Stimulated activated naive CD8-positive, alpha-beta T cell treated with anti-CD3 and anti-CD28 coated beads, Interleukin-15, amount 100 ng/mL, for 72 hours (primary cell): Measurements from ENCODE around the gene GMDS.

ENCODE experiments used
- ATAC-seq: fragments of 150-1000 bp; cut with Tn5 transposase; 2 replicates; pipeline ENCODE4 v1.10.0; 2021; ENCODE audit warnings: mild to moderate bottlenecking, moderate library complexity
- DNase-seq, 2 donors: peaks; one replicate each; pipeline ENCODE4 v3.0.0; 2021 to 2022
- H3K27ac Mint-ChIP-seq, 2 donors: one replicate each; pipeline ENCODE4 v1.8.0; 2022; ENCODE audit warnings: mild to moderate bottlenecking in 2 of 2, mixed read lengths in 2 of 2, moderate library complexity in 2 of 2
- H3K27me3 Mint-ChIP-seq: one replicate; pipeline ENCODE4 v1.8.0; 2022; ENCODE audit warnings: mixed read lengths
- H3K4me1 Mint-ChIP-seq: one replicate; pipeline ENCODE4 v1.8.0; 2022; ENCODE audit warnings: mild to moderate bottlenecking, mixed read lengths
- H3K4me3 Mint-ChIP-seq, 2 donors: one replicate each; pipeline ENCODE4 v1.8.0; 2022; ENCODE audit warnings: mild to moderate bottlenecking in 2 of 2, mixed read lengths in 2 of 2, moderate library complexity in 1 of 2
- H3K9me3 Mint-ChIP-seq, 2 donors: one replicate each; pipeline ENCODE4 v1.8.0; 2022; ENCODE audit warnings: mixed read lengths in 2 of 2

GMDS gene

DNA sequence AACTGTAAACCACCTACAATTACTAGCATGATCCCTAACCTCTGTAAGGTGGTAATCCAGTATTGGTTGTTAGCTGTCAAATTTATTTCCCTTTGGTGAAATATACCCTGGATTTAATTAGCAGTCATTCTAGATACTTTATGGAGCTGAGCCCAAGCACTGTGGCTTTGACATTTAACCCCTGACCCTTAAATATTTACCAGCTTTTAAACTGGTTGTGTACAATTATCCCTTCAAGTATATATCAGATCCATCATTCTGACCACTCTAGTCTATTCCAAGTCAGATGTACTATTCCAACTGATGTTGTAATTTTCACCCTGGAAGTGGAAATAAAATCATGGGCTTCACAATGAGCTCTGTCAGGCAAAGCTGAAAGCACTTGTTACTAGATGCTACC, 406.0 kb downstream of the GMDS start:
- Mint-ChIP-seq H3K27me3 (no peaks in the 10 kb centered on the region), H3K9me3 (no peaks in the 10 kb centered on the region), H3K27ac (no peak overlapping the region), H3K4me3 (no peak overlapping the region), H3K4me1 (no peaks in the 10 kb centered on the region)
- DNase-seq (no peak), ATAC-seq (no peak)

GRCh38 chr6:1838604-1839213, 406.7 kb downstream of the GMDS start:
- Mint-ChIP-seq H3K27me3 (no peaks in the 10 kb centered on the region), H3K9me3 (no peaks in the 10 kb centered on the region), H3K27ac (no peak overlapping the region), H3K4me3 (no peak overlapping the region), H3K4me1 (no peaks in the 10 kb centered on the region)
- ATAC-seq (no peak), DNase-seq (no peak)

DNA sequence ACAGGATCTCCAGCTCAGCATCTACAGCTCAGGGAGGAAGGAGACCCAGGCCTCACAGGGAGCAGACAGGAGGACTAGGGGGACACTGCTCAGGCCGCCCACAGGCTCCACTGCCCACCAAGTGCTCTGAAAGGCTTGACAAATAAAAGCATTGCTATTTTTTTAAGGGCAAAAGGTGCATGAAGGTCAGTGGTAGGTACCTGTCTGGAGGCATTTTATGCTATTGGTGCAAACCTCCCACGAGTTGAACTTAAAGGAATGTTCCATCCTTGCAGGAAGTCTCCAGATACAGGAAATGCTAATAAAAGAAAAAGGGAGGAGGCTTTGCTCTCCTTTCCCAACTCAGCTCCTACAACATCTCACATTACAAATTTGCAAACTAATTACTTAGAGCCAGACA, 407.6 kb downstream of the GMDS start:
- H3K27me3 Mint-ChIP-seq = no peaks in the 10 kb centered on the region
- H3K27ac Mint-ChIP-seq = no peak overlapping the region
- H3K4me1 Mint-ChIP-seq = no peaks in the 10 kb centered on the region
- ATAC-seq = no peak
- H3K9me3 Mint-ChIP-seq = no peaks in the 10 kb centered on the region
- DNase-seq = no peak
- no peak overlapping the region for H3K4me3 Mint-ChIP-seq

GRCh38 chr6:1836690-1837089, 408.7 kb downstream of the GMDS start:
- no peaks in the 10 kb centered on the region for H3K9me3 Mint-ChIP-seq
- H3K4me1 Mint-ChIP-seq = no peaks in the 10 kb centered on the region
- ATAC-seq (no peak), DNase-seq (no peak)
- H3K27ac Mint-ChIP-seq = no peak overlapping the region
- H3K27me3 Mint-ChIP-seq = no peaks in the 10 kb centered on the region
- no peak overlapping the region for H3K4me3 Mint-ChIP-seq

GRCh38 chr6:1834646-1835516, 410.5 kb downstream of the GMDS start:
- peaks cover 0 to 10% of the 10 kb centered on the region in 2 donors for H3K9me3 Mint-ChIP-seq
- H3K27me3 Mint-ChIP-seq = no peaks in the 10 kb centered on the region
- no peak overlapping the region for H3K4me3 Mint-ChIP-seq
- H3K4me1 Mint-ChIP-seq = no peaks in the 10 kb centered on the region
- ATAC-seq (no peak), DNase-seq (no peak)
- no peak overlapping the region for H3K27ac Mint-ChIP-seq

DNA sequence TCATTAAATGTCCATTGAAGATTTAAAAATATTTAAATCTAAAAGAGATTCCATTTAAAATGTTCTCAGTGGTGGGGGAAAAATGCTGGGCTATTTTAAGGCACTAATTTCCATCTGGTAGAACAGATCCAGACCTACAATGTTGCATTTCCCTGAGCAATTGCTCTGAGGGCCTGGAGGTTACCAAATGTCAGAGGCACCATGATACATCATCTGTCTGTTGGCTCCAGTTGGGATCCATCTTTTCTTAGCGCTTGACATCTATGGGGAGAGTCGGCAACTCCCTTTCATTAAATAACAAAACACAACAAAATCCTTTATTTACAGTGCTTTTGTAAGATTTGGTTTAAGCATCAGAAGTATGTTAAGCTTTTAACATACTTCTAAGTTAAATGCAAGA, 411.2 kb downstream of the GMDS start:
- H3K27me3 Mint-ChIP-seq = no peaks in the 10 kb centered on the region
- no peak for DNase-seq
- peaks cover 0 to 16% of the 10 kb centered on the region in 2 donors for H3K9me3 Mint-ChIP-seq
- no peaks in the 10 kb centered on the region for H3K4me1 Mint-ChIP-seq
- H3K27ac Mint-ChIP-seq = no peak overlapping the region
- no peak overlapping the region for H3K4me3 Mint-ChIP-seq
- ATAC-seq = no peak

DNA sequence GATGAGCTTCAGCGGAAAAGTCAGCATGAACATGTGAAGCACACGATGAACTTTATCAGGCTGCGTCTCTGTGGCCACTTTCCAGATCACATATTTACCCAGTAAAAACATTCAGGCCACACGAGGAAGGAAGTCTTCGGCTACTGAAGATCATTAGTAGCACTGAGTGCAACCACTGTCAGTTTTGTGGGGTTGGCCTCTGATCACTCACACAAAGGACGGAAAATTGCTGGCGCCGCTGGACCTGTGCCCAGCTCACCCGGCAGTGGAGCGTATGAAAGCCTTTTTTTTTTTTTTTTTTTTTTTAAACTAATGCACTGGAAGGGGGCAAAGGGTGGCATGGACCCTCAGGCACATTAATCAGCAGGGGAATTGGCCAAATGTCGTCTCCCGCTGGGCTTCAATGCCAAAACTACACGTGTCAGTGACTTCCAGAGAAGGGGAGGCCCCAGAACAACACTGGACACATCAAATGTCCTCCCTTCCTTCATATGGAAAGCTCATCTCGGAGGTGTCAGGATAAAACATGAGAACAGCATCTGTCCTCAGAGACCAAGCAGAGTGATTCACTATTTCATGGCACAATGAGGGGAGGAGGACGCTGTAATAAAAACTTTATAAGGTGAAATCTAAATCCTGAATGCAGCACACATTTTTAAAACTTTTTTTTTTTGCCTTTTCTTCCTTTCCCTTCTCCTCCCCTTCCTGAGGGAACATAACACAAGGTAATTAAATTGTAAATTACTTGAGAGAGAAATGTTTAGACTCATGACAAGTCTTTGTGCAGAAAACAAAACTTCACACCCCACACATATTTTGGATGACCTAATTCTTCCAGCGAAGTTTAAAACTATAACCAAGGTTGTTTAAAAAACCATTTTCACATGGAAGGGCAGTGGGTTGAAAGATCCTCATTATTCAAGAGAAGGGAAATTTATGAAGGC, 412.3 kb downstream of the GMDS start:
- Mint-ChIP-seq H3K4me3 (no peak overlapping the region), H3K4me1 (no peaks in the 10 kb centered on the region), H3K27me3 (no peaks in the 10 kb centered on the region), H3K9me3 (peaks cover 9 to 27% of the 10 kb centered on the region in 2 donors), H3K27ac (no peak overlapping the region)
- ATAC-seq (no peak), DNase-seq (no peak)

DNA sequence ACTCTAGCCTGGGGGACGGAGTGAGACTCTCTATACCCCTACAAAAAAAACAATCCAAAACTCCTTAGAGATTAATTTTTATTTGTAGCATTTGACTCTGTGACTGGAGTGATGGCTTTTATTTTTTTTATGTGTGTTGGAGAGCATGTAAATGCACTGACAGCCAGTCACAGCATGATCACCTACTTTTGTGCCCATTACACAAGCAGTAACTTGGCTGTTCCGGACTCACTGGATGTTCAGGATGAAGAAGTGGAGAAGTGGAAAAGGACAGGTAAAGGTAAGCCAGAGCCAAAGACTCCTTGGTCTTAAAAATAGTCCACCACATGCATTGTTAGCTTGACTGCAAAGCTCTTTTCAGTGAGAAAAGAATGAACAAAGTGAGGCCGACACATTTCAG, 413.0 kb downstream of the GMDS start:
- H3K27ac Mint-ChIP-seq = no peak overlapping the region
- no peak overlapping the region for H3K4me3 Mint-ChIP-seq

GRCh38 chr6:1827984-1828793, 417.2 kb downstream of the GMDS start:
- H3K4me3 Mint-ChIP-seq = no peak overlapping the region
- DNase-seq (no peak), ATAC-seq (no peak)
- no peaks in the 10 kb centered on the region for H3K27me3 Mint-ChIP-seq
- H3K4me1 Mint-ChIP-seq = no peaks in the 10 kb centered on the region
- peaks cover 16 to 34% of the 10 kb centered on the region in 2 donors for H3K9me3 Mint-ChIP-seq
- H3K27ac Mint-ChIP-seq = no peak overlapping the region

More for the DNA sequence above, 413.0 kb downstream of the GMDS start:
- no peak for ATAC-seq
- Mint-ChIP-seq H3K4me1 (no peaks in the 10 kb centered on the region), H3K9me3 (peaks cover 16 to 34% of the 10 kb centered on the region in 2 donors), H3K27me3 (no peaks in the 10 kb centered on the region)
- no peak for DNase-seq

GRCh38 chr6:1825926-1826325, 419.5 kb downstream of the GMDS start:
- no peak for ATAC-seq
- Mint-ChIP-seq H3K4me1 (no peaks in the 10 kb centered on the region), H3K4me3 (no peak overlapping the region), H3K27me3 (no peaks in the 10 kb centered on the region), H3K27ac (no peak overlapping the region), H3K9me3 (peaks cover 16 to 29% of the 10 kb centered on the region in 2 donors)
- no peak for DNase-seq

- no peak overlapping the region for H3K4me3 Mint-ChIP-seq
- no peak for DNase-seq
- H3K9me3 Mint-ChIP-seq = peaks cover 16 to 27% of the 10 kb centered on the region in 2 donors
- no peaks in the 10 kb centered on the region for H3K4me1 Mint-ChIP-seq
- ATAC-seq = no peak
- no peaks in the 10 kb centered on the region for H3K27me3 Mint-ChIP-seq
- no peak overlapping the region for H3K27ac Mint-ChIP-seq
Measured at GRCh38 chr6:1825277-1825676, 420.1 kb downstream of the GMDS start.

GRCh38 chr6:1821513-1822183, 423.8 kb downstream of the GMDS start:
- H3K4me1 Mint-ChIP-seq = no peaks in the 10 kb centered on the region
- no peaks in the 10 kb centered on the region for H3K27me3 Mint-ChIP-seq
- H3K27ac Mint-ChIP-seq = no peak overlapping the region
- H3K9me3 Mint-ChIP-seq = no peaks in the 10 kb centered on the region
- no peak for ATAC-seq
- DNase-seq = no peak
- no peak overlapping the region for H3K4me3 Mint-ChIP-seq

DNA sequence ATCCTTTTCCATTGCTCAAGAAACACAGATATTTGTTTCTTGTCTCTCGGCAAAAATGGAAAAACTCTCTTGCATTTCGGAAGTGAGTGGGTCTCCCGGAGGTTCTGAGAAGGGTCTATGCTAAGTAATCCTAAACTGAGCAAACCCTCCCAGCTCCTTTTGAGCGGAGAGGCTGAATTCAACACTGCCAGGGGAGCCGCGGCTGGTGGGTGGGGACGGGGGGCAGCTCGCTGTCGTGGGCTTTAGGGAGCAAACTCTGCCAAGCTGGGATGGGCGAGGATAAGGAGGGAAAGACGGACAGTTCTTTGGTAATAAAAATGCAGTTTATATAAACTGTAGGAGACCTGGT, 424.3 kb downstream of the GMDS start:
- ATAC-seq = no peak
- Mint-ChIP-seq H3K4me3 (no peak overlapping the region), H3K27me3 (no peaks in the 10 kb centered on the region), H3K4me1 (no peaks in the 10 kb centered on the region), H3K9me3 (no peaks in the 10 kb centered on the region), H3K27ac (no peak overlapping the region)
- DNase-seq = no peak

GRCh38 chr6:1820714-1821113, 424.7 kb downstream of the GMDS start:
- H3K4me3 Mint-ChIP-seq = no peak overlapping the region
- no peaks in the 10 kb centered on the region for H3K27me3 Mint-ChIP-seq
- ATAC-seq (no peak), DNase-seq (no peak)
- H3K9me3 Mint-ChIP-seq = no peaks in the 10 kb centered on the region
- H3K4me1 Mint-ChIP-seq = no peaks in the 10 kb centered on the region
- H3K27ac Mint-ChIP-seq = no peak overlapping the region

DNA sequence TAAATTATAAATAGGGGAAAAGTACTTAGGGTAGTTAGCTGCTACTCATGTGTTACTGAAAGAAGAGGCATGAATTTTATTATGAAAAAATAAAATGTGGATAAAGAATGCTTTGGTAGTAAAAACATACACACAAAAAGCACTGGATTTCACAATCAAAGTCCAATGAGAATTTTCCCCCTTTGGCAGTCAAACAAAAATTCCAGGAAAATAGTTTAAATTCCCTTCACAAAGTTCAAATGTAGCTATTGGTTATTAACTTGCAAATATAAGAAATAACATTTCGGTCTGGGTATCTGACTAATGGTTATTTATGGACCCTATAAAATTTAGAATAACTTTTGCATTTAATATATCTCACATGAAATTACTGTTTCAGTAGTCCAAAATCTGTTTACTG, 425.2 kb downstream of the GMDS start:
- Mint-ChIP-seq H3K27me3 (no peaks in the 10 kb centered on the region), H3K4me3 (no peak overlapping the region), H3K27ac (no peak overlapping the region), H3K4me1 (no peaks in the 10 kb centered on the region), H3K9me3 (no peaks in the 10 kb centered on the region)
- DNase-seq (no peak), ATAC-seq (no peak)
